Skin of body (tissue), 2 donors: ENCODE results near the gene LIN7A. TPM values are rescaled to one million over a fixed set of nuclear protein-coding genes. Genes with fewer than 3 reads are reported as not detected.

Experiments used
- DNase-seq: peaks from one replicate; lab custom pipeline; 2025; lab: John Stamatoyannopoulos, UW
- total RNA-seq: library from RNA; depleted of rRNA; stranded (reverse); fragments of >200 nt; gene quantifications from one replicate; pipeline ENCODE4 v1.2.3, GENCODE V29; 2014

The LIN7A gene, protein sequence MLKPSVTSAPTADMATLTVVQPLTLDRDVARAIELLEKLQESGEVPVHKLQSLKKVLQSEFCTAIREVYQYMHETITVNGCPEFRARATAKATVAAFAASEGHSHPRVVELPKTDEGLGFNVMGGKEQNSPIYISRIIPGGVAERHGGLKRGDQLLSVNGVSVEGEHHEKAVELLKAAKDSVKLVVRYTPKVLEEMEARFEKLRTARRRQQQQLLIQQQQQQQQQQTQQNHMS
- 5.9 TPM for total RNA-seq

DNA sequence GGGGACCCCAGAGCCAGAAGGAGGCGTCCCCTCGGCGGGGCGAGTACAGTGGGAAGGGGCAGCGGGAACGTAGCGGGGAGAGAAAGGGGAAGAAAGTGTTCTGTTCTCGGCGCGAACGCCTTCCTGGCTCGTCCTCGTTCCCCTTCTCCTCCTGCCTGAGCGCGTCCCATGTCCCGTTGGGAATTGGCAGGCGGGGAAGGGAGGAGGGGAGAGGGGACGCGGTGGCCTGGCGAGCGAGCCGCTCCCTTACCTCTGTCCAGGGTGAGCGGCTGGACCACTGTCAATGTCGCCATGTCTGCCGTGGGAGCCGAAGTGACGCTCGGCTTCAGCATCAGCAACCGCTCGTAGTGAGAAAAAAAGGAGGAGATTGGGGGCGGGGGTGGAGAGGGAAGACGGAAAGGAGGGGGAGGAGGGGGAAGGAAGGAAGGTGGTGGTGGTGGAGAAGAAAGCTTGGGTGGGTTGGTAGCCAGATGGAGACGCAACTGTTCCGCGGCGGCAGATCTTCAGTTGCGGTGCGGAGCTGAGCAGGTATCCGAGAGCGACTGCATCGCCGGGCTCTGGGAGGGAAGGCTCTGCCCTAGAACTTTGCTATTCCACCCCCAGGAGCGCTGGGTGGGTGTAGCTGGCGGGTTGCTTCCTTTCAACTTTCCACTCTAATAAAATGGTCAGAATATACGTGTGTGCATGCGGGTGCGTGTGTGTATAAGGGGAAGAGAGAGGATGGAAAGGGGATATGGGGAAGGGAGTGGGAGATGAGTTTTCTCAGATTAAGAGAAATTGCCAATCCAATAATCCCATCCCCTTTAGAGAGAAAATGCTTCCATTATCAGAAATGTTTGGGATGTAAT, at the start of gene LIN7A:
TSS of gene LIN7A (minus strand) at position 544 of the 848 bp plus-strand sequence. CDS start at position 332, 212 bp downstream.
- no peak for DNase-seq

GRCh38 chr12:80986224-80986623, 48.5 kb upstream of the LIN7A start:
- no peak for DNase-seq

GRCh38 chr12:80979816-80980215, 42.1 kb upstream of the LIN7A start:
- DNase-seq, result no peak

DNA sequence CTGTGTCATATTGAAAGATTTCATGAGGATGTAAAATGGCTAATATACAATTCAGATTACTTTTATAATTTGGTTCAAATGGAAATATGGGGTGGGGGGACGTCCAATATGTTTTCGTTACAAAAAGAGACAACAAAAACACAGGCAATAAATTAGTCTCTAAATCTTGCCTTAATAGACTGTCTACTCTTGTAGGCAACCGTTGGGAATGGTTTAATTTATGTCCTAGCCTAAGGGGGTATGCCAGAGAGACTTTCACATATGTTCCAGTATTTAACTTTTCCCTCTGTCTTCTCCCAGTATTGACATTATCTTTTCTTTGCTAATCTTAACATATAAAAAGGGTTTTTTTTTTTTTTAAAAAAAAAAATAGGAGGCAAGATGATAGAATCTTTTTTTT, 41.5 kb upstream of the LIN7A start:
- no peak for DNase-seq

DNA sequence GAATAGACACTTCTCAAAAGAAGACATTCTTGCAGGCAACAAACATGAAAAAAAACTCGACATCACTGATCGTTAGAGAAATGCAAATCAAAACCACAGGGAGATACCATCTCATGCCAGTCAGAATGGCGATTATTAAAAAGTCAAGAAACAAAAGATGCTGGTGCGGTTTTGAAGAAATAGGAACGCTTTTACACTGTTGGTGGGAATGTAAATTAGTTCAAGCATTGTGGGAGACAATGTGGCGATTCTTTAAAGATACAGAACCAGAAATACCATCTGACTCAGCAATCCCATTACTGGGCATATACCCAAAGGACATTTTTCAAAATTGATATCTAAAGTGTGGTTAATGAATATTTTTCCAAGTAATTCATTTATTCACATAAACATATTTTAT, 39.6 kb upstream of the LIN7A start:
- DNase-seq, result no peak

- DNase-seq, result no peak
These were observed 30.6 kb upstream of the LIN7A start for GRCh38 chr12:80968326-80968725.

- no peak for DNase-seq
These were observed 29.8 kb upstream of the LIN7A start for GRCh38 chr12:80967565-80967964.

DNA sequence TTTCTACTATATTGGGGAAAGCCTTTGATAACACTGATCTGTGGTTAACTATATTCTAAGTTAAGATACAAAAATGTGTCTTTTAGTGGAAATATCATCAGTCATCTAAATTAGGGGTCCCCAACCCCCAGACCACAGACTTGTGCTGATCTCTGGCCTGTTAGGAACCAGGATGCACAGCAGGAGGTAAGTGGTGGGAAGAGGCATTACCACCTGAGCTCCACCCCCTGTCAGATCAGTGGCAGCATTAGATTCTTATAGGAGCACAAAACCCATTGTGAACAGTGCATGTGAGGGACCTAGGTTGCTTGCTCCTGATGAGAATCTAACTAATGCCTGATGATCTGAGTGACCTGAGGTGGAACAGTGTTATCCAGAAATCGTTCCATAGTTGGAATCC, 28.3 kb upstream of the LIN7A start:
- no peak for DNase-seq

- DNase-seq, result no peak
These were observed 20.4 kb upstream of the LIN7A start for GRCh38 chr12:80958162-80958561.

DNA sequence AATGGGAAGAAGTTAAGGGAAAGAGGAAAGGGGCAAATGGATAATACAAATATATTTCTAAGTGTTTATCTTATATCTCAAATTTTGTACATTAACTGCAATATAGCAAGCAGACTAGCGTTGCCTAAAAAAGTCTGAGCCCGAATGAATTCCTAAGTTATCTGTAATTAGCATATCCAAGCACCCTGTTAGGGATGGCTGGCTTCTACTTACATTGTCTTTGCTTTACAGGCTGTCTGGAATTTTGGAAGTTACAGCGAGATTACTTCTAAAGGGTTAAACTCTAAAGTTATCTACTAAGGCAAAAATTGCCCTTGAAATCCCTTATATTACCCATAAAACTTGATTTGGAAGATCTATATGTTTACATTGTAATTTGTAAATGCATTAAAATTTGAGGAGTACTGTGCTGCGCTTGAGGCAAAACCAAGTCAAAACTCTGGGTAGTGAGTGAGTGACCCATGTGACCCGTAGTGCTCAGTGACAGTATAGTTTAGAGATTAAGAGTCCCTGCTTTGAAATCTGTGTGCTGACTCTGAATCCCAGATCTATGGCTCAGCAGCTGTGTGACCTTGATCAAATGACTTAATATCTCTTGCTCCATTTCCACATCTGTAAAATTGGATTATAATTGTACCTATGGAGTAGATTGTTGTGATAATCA, 17.3 kb upstream of the LIN7A start:
- no peak for DNase-seq

- DNase-seq, result no peak
These were observed 14.7 kb upstream of the LIN7A start for GRCh38 chr12:80952443-80952842.

- DNase-seq, result no peak
These were observed 8.9 kb upstream of the LIN7A start for GRCh38 chr12:80946591-80946990.

DNA sequence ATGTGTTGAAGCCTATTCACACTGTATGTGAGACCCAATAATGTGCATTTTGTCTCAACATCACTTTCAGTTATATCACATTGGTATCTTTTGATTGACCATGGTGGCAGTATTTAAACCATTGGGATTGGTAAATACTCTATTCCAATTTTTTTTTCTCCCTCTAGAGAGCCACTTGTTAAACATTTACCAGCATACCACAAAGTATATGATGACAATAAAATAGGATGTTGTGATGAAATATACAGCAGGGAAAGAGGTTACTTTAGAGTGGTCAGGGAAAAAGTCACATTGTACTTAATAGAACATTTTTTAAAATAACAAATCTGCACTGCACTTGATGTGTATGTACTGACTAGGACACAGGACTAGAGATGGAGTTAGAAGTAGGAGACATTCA, 5.6 kb upstream of the LIN7A start:
- no peak for DNase-seq

DNA sequence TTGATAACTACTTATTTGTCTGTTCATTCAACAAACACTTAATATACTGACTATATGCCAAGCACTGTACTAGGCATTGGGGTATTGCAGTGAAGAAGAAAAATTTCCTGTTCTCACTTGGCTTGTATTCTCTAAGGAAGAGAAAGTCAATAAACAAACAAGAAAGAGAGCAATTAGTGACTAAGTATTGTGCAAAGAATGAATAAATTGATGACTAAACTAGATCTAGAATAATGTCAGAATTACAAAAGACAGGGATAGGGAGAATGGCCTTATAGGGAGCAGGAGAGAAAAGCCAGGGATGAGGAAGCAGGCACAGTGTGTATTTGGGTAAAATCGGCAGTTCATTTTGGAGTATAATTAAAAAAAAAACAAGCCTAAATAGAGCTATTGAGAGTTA, 4.2 kb upstream of the LIN7A start:
- DNase-seq, result no peak

DNA sequence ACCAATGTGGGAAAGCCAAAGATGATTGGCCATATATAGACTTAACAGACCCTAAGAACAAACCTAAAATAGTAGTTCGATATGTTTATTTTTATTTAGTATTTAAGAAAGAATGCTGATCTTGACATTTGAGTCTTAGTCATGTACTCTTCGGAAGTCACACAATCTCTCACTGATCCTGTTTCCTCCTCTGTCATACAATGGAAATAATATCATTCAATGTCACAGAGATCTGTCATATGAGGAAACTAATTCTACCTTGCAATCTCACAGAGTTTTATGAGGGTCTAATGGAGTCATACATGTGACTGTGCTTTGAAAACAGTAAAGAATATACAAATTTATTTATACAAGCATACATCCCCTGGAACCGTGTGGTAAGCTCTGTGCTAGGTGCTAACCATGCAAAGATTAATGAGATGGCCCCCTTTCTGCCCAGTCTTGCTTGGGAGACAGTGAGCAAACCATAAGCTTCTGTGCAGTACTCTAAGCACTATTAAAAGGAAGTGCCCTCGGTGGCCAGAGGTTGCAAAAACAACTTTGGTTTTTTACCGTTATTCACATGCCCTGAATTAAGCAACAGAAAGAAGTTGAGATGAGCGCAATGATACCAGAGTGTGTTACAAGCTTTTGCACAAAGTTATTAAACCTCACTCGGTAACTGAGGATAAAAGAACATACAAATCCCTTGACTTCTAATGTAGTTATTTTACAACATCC, 1.7 kb upstream of the LIN7A start:
- DNase-seq, result no peak

- DNase-seq, result no peak
These were observed 663 bp upstream of the LIN7A start for GRCh38 chr12:80938397-80938796.

- DNase-seq, result no peak
These were observed 918 bp downstream of the LIN7A start for GRCh38 chr12:80936642-80937390.

DNA sequence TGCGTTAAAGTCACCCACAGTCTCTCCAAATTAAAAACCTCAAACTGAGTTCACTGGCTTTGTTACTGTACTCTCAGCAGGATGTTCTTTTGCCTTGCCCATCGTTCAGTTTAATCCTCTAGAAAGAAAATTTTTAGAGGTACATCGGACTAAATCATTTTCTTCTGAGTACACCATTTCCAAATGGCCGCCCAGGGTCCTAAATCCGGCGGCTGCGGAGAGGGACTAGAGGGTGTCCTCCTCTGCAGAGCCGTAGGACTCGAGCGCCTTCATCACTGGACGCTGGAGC, 1.4 kb downstream of the LIN7A start:
- DNase-seq, result peak; percentile 6

- DNase-seq, result no peak
These were observed 2.6 kb downstream of the LIN7A start for GRCh38 chr12:80935111-80935510.

GRCh38 chr12:80925983-80926382, 11.8 kb downstream of the LIN7A start:
- no peak for DNase-seq

- DNase-seq, result no peak
These were observed 12.5 kb downstream of the LIN7A start for GRCh38 chr12:80925237-80925636.
